WTC11 (cell line): Measurements from ENCODE around the gene SORD.

Experiments used
- FOXP4 ChIP-seq: sonication (generic); formaldehyde crosslinking; IDR thresholded peaks from 2 replicates; pipeline ENCODE4 v1.8.0; 2022; ENCODE audit warnings: mild to moderate bottlenecking, missing genetic modification reagents
- USF2 ChIP-seq: sonication (generic); formaldehyde crosslinking; IDR thresholded peaks from 2 replicates; pipeline ENCODE4 v1.8.1; 2023; ENCODE audit warnings: mild to moderate bottlenecking, missing genetic modification reagents, moderate library complexity
- ZBTB21 ChIP-seq: sonication (generic); formaldehyde crosslinking; IDR thresholded peaks from 2 replicates; pipeline ENCODE4 v1.8.1; 2023; ENCODE audit warnings: mild to moderate bottlenecking, missing genetic modification reagents, borderline replicate concordance
- ZNF263 ChIP-seq: sonication (generic); formaldehyde crosslinking; IDR thresholded peaks from 2 replicates; pipeline ENCODE4 v1.8.1; 2022; ENCODE audit warnings: low read depth, mild to moderate bottlenecking, moderate library complexity, missing genetic modification reagents
- ZNF671 ChIP-seq: fragments of 250-450 bp; sonication (Bioruptor Pico); IDR thresholded peaks from 2 replicates; pipeline ENCODE4 v1.8.0; 2021; ENCODE audit warnings: mild to moderate bottlenecking
- TF ChIP-seq, protein P1 (sequence below): fragments of 200-600 bp; IDR thresholded peaks from 2 replicates; pipeline ENCODE4 v1.8.0; 2022; ENCODE audit warnings: antibody characterized with exemption
- TF ChIP-seq, protein P2 (sequence below): sonication (generic); formaldehyde crosslinking; IDR thresholded peaks from 2 replicates; pipeline ENCODE4 v1.8.1; 2022; ENCODE audit warnings: mild to moderate bottlenecking, missing genetic modification reagents, moderate library complexity, borderline replicate concordance
- TF ChIP-seq, protein P3 (sequence below): sonication (generic); formaldehyde crosslinking; IDR thresholded peaks from 2 replicates; pipeline ENCODE4 v1.8.1; 2023; ENCODE audit warnings: mild to moderate bottlenecking, missing genetic modification reagents

DNA sequence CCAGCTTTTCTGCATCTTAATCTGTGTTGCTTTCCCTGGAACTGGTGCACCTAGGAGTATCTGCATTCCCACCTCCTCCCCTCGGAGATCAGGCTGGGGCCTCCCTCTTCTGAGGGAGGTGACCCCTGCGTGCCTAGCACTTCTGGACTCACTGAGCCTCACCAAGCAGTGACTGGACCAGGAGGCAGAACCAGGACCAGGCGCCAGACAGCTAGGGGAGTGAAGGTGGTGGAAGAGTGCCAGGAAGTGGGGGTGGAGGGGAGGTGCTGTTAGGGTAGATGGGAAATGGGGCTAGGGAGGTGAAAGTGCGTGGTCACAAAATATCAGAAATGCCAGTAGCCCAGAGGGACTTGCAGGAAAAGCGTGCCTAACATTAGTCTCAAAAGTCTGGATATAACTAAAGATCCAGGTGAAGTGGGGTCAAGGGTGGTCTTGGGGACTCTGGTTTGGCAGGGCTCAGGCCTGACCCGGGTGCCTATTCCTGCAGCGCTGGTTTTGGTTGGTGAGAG, 92.4 kb downstream of the SORD start:
- TF ChIP-seq ZBTB21 (CRISPR knock-in tag) (no peak), ZNF263 (CRISPR knock-in tag) (no peak), ZNF671 (CRISPR knock-in tag) (no peak), FOXP4 (CRISPR knock-in tag) (no peak), USF2 (no peak)
- TF ChIP-seq, protein P1, sequence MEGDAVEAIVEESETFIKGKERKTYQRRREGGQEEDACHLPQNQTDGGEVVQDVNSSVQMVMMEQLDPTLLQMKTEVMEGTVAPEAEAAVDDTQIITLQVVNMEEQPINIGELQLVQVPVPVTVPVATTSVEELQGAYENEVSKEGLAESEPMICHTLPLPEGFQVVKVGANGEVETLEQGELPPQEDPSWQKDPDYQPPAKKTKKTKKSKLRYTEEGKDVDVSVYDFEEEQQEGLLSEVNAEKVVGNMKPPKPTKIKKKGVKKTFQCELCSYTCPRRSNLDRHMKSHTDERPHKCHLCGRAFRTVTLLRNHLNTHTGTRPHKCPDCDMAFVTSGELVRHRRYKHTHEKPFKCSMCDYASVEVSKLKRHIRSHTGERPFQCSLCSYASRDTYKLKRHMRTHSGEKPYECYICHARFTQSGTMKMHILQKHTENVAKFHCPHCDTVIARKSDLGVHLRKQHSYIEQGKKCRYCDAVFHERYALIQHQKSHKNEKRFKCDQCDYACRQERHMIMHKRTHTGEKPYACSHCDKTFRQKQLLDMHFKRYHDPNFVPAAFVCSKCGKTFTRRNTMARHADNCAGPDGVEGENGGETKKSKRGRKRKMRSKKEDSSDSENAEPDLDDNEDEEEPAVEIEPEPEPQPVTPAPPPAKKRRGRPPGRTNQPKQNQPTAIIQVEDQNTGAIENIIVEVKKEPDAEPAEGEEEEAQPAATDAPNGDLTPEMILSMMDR = no peak
- TF ChIP-seq, protein P2, sequence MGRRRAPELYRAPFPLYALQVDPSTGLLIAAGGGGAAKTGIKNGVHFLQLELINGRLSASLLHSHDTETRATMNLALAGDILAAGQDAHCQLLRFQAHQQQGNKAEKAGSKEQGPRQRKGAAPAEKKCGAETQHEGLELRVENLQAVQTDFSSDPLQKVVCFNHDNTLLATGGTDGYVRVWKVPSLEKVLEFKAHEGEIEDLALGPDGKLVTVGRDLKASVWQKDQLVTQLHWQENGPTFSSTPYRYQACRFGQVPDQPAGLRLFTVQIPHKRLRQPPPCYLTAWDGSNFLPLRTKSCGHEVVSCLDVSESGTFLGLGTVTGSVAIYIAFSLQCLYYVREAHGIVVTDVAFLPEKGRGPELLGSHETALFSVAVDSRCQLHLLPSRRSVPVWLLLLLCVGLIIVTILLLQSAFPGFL = no peak
- TF ChIP-seq, protein P3, sequence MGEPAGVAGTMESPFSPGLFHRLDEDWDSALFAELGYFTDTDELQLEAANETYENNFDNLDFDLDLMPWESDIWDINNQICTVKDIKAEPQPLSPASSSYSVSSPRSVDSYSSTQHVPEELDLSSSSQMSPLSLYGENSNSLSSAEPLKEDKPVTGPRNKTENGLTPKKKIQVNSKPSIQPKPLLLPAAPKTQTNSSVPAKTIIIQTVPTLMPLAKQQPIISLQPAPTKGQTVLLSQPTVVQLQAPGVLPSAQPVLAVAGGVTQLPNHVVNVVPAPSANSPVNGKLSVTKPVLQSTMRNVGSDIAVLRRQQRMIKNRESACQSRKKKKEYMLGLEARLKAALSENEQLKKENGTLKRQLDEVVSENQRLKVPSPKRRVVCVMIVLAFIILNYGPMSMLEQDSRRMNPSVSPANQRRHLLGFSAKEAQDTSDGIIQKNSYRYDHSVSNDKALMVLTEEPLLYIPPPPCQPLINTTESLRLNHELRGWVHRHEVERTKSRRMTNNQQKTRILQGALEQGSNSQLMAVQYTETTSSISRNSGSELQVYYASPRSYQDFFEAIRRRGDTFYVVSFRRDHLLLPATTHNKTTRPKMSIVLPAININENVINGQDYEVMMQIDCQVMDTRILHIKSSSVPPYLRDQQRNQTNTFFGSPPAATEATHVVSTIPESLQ (CRISPR knock-in tag) = no peak
